ENCODE data around the gene DPH3.
A peak's percentile ranks its signal among the peaks of the same experiment; 100 is the strongest.

DPH3 gene

GRCh38 chr3:16254916-16255315, 9.8 kb downstream of the DPH3 start:
- DNase-seq: peak in 1 of 5 experiments; percentile 55

- no peak for DNase-seq
These were observed 11.1 kb downstream of the DPH3 start for GRCh38 chr3:16253601-16254000.

GRCh38 chr3:16252988-16253387, 11.8 kb downstream of the DPH3 start:
- DNase-seq: no peak

- DNase-seq: no peak
These were observed 12.3 kb downstream of the DPH3 start for GRCh38 chr3:16252243-16252978.

- DNase-seq: no peak
These were observed 13.2 kb downstream of the DPH3 start for GRCh38 chr3:16251316-16252085.

- no peak for DNase-seq
These were observed 14.9 kb downstream of the DPH3 start for GRCh38 chr3:16249886-16250285.

GRCh38 chr3:16249336-16249735, 15.4 kb downstream of the DPH3 start:
- DNase-seq: no peak

GRCh38 chr3:16248556-16248955, 16.2 kb downstream of the DPH3 start:
- no peak for DNase-seq

GRCh38 chr3:16247282-16248061, 17.3 kb downstream of the DPH3 start:
- DNase-seq: peak; percentile 35 to 83 (median 59)

- no peak for DNase-seq
These were observed 19.1 kb downstream of the DPH3 start for GRCh38 chr3:16245609-16246008.

- no peak for DNase-seq
These were observed 20.8 kb downstream of the DPH3 start for GRCh38 chr3:16243706-16244490.

- no peak for DNase-seq
These were observed 22.6 kb downstream of the DPH3 start for GRCh38 chr3:16242177-16242576.

GRCh38 chr3:16241225-16241624, 23.5 kb downstream of the DPH3 start:
- no peak for DNase-seq

GRCh38 chr3:16240229-16241023, 24.3 kb downstream of the DPH3 start:
- no peak for DNase-seq

- DNase-seq: no peak
These were observed 25.0 kb downstream of the DPH3 start for GRCh38 chr3:16239780-16240179.

GRCh38 chr3:16239086-16239770, 25.5 kb downstream of the DPH3 start:
- no peak for DNase-seq

GRCh38 chr3:16236856-16237393, 27.8 kb downstream of the DPH3 start:
- no peak for DNase-seq

GRCh38 chr3:16236030-16236639, 28.6 kb downstream of the DPH3 start:
- no peak for DNase-seq

GRCh38 chr3:16234281-16234680, 30.5 kb downstream of the DPH3 start:
- no peak for DNase-seq

GRCh38 chr3:16233806-16234205, 30.9 kb downstream of the DPH3 start:
- no peak for DNase-seq
